MG63 (cell line): Measurements from ENCODE around the gene RBP7. TPM values are rescaled to one million over a fixed set of nuclear protein-coding genes. Genes with fewer than 3 reads are reported as not detected.

Experiments used
- DNase-seq: peaks from one replicate; pipeline ENCODE4 v3.0.0-alpha.2; 2020
- H3K27me3 ChIP-seq: fragments of 250-450 bp; sonication (Bioruptor Pico); 2 replicates; pipeline ENCODE4 v1.5.1; 2020; ENCODE audit warnings: mild to moderate bottlenecking, moderate library complexity
- H3K36me3 ChIP-seq: fragments of 250-450 bp; sonication (Bioruptor Pico); 2 replicates; pipeline ENCODE4 v1.5.1; 2020; ENCODE audit warnings: mild to moderate bottlenecking, moderate library complexity
- H3K4me3 ChIP-seq: fragments of 250-450 bp; sonication (Bioruptor Pico); 2 replicates; pipeline ENCODE4 v1.5.1; 2020; ENCODE audit warnings: mild to moderate bottlenecking, moderate library complexity
- H3K9me3 ChIP-seq: fragments of 250-450 bp; sonication (Bioruptor Pico); 2 replicates; pipeline ENCODE4 v1.5.1; 2020; ENCODE audit warnings: mild to moderate bottlenecking, moderate library complexity
- total RNA-seq: library from RNA; depleted of rRNA; stranded (reverse); fragments of >200 nt; shearing (Covaris generic); gene quantifications from 2 replicates; pipeline ENCODE4 v1.2.3, GENCODE V29; 2014; ENCODE audit warnings: low replicate concordance; rRNA removed

RBP7 gene
- total RNA-seq, 1 experiment from 2014 or later: not detected

GRCh38 chr1:10056599-10056987 is 59.6 kb downstream of the RBP7 start:
- Histone ChIP-seq H3K27me3 (no peaks in the 10 kb centered on the region), H3K9me3 (no peaks in the 10 kb centered on the region), H3K36me3 (peaks cover 13% of the 10 kb centered on the region), H3K4me3 (no peak overlapping the region)
- DNase-seq: no peak

GRCh38 chr1:10057343-10057742 is 60.3 kb downstream of the RBP7 start:
- Histone ChIP-seq H3K27me3 (no peaks in the 10 kb centered on the region), H3K4me3 (no peak overlapping the region), H3K36me3 (peaks cover 15% of the 10 kb centered on the region), H3K9me3 (no peaks in the 10 kb centered on the region)
- DNase-seq: peak; percentile 72

GRCh38 chr1:10057796-10058195 is 60.8 kb downstream of the RBP7 start:
- Histone ChIP-seq H3K36me3 (peaks cover 16% of the 10 kb centered on the region), H3K4me3 (no peak overlapping the region), H3K27me3 (no peaks in the 10 kb centered on the region), H3K9me3 (no peaks in the 10 kb centered on the region)
- no peak for DNase-seq

- Histone ChIP-seq H3K27me3 (no peaks in the 10 kb centered on the region), H3K9me3 (no peaks in the 10 kb centered on the region), H3K36me3 (peaks cover 16% of the 10 kb centered on the region), H3K4me3 (no peak overlapping the region)
- no peak for DNase-seq
Measured at GRCh38 chr1:10059342-10059718, 62.3 kb downstream of the RBP7 start.

GRCh38 chr1:10060311-10061100 is 63.5 kb downstream of the RBP7 start:
- no peak for DNase-seq
- peaks cover 16% of the 10 kb centered on the region for H3K36me3 ChIP-seq

GRCh38 chr1:10061276-10061675 is 64.2 kb downstream of the RBP7 start:
- no peaks in the 10 kb centered on the region for H3K27me3 ChIP-seq
- H3K9me3 ChIP-seq: no peaks in the 10 kb centered on the region
- DNase-seq: no peak
- H3K36me3 ChIP-seq: peaks cover 13% of the 10 kb centered on the region
- H3K4me3 ChIP-seq: no peak overlapping the region

More at GRCh38 chr1:10060311-10061100, 63.5 kb downstream of the RBP7 start:
- Histone ChIP-seq H3K9me3 (no peaks in the 10 kb centered on the region), H3K4me3 (no peak overlapping the region), H3K27me3 (no peaks in the 10 kb centered on the region)

- Histone ChIP-seq H3K4me3 (no peak overlapping the region), H3K9me3 (no peaks in the 10 kb centered on the region), H3K27me3 (no peaks in the 10 kb centered on the region), H3K36me3 (peaks cover 10% of the 10 kb centered on the region)
- no peak for DNase-seq
Measured at GRCh38 chr1:10063878-10064277, 66.8 kb downstream of the RBP7 start.

- Histone ChIP-seq H3K9me3 (no peaks in the 10 kb centered on the region), H3K36me3 (peaks cover 3% of the 10 kb centered on the region), H3K4me3 (no peak overlapping the region), H3K27me3 (no peaks in the 10 kb centered on the region)
- DNase-seq: peak; percentile 10
Measured at GRCh38 chr1:10064416-10065343, 67.7 kb downstream of the RBP7 start.

GRCh38 chr1:10065344-10065685 is 68.3 kb downstream of the RBP7 start:
- Histone ChIP-seq H3K27me3 (no peaks in the 10 kb centered on the region), H3K9me3 (no peaks in the 10 kb centered on the region), H3K36me3 (peaks cover 3% of the 10 kb centered on the region), H3K4me3 (no peak overlapping the region)
- DNase-seq: peak; percentile 17

Other genes with a start within 250 kb of the RBP7 start
- 31.7 and 43.6 TPM in 2 replicates for gene CLSTN1, start 173.3 kb upstream of the RBP7 start, total RNA-seq
- gene CTNNBIP1, start 87.0 kb upstream of the RBP7 start, total RNA-seq: 18.0 and 21.5 TPM in 2 replicates
- 40.3 and 47.6 TPM in 2 replicates for gene LZIC, start 53.8 kb upstream of the RBP7 start, total RNA-seq
- 6.5 and 10.1 TPM in 2 replicates for gene NMNAT1, start 53.8 kb upstream of the RBP7 start, total RNA-seq
- gene UBE4B, start 35.7 kb downstream of the RBP7 start, total RNA-seq: 13.5 and 15.0 TPM in 2 replicates
- 18.1 and 25.7 TPM in 2 replicates for gene KIF1B, start 213.3 kb downstream of the RBP7 start, total RNA-seq